ENCODE data around the gene KHDC1. TPM values are rescaled to one million over a fixed set of nuclear protein-coding genes. Genes with fewer than 3 reads are reported as not detected.
"Not testable (repeated sequence)": the region's sequence is repeated elsewhere in the genome, so short reads cannot be mapped to it uniquely, and the experiment has no call there.

Gene KHDC1
- total and polyA plus RNA-seq, 7 donors: 0.05 to 2.2 (median 0.57) TPM; not detected in 1

DNA sequence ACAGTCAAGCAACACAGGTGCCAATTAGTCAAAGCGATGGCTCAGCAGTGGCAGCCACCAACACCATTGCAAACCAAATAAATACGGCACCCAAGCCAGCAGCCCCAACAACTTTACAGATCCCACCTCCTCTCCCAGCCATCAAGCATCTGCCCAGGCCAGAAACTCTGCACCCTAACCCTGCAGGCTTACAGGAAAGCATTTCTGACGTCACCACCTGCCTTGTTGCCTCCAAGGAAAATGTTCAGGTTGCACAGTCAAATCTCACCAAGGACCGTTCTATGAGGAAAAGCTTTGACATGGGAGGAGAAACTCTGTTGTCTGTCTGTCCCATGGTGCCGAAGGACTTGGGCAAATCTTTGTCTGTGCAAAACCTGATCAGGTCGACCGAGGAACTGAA, 68.3 kb downstream of the KHDC1 start:
- intact Hi-C loops (cut with DNase I): no loop called here
- ATAC-seq (no peak), DNase-seq (no peak)
- H3K4me1 ChIP-seq: peaks cover 1% of the 10 kb centered on the region
- no peaks in the 10 kb centered on the region for H3K27me3 ChIP-seq (ENCODE audit: insufficient read depth in 3 of 3, low read length in 2 of 3)
- H3K27ac ChIP-seq: no peak overlapping the region
- WGBS, 3 donors: 93 to 96% (median 94%) methylated on average over 7 of the region's 7 CpGs
- TF ChIP-seq, protein P1, sequence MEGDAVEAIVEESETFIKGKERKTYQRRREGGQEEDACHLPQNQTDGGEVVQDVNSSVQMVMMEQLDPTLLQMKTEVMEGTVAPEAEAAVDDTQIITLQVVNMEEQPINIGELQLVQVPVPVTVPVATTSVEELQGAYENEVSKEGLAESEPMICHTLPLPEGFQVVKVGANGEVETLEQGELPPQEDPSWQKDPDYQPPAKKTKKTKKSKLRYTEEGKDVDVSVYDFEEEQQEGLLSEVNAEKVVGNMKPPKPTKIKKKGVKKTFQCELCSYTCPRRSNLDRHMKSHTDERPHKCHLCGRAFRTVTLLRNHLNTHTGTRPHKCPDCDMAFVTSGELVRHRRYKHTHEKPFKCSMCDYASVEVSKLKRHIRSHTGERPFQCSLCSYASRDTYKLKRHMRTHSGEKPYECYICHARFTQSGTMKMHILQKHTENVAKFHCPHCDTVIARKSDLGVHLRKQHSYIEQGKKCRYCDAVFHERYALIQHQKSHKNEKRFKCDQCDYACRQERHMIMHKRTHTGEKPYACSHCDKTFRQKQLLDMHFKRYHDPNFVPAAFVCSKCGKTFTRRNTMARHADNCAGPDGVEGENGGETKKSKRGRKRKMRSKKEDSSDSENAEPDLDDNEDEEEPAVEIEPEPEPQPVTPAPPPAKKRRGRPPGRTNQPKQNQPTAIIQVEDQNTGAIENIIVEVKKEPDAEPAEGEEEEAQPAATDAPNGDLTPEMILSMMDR (IDR thresholded peaks at IDR 0.05): no peak
- no peak overlapping the region for H3K4me3 ChIP-seq
- H3K9me3 ChIP-seq: no peaks in the 10 kb centered on the region
- peaks cover 0 to 50% of the 10 kb centered on the region in 2 donors for H3K36me3 ChIP-seq (ENCODE audit: insufficient read depth in 1 of 2, low read depth in 1 of 2)

- intact Hi-C loops (cut with DNase I); ATAC-seq; H3K9me3 ChIP-seq; H3K4me3 ChIP-seq; DNase-seq; H3K4me1 ChIP-seq; H3K27me3 ChIP-seq (ENCODE audit: insufficient read depth in 3 of 3, low read length in 2 of 3); H3K27ac ChIP-seq: not testable (repeated sequence)
- WGBS, 3 donors: 93 to 96% (median 95%) methylated on average over 4 of the region's 4 CpGs
- peaks cover 0 to 55% of the 10 kb centered on the region in 2 donors for H3K36me3 ChIP-seq (ENCODE audit: insufficient read depth in 1 of 2, low read depth in 1 of 2)
These were observed 69.7 kb downstream of the KHDC1 start for GRCh38 chr6:73193302-73193701.

Other genes starting within 250 kb of the KHDC1 start
- gene KHDC1L, start 37.7 kb downstream of the KHDC1 start, total RNA-seq: not detected
- not detected for gene KHDC1L, start 37.7 kb downstream of the KHDC1 start, polyA plus RNA-seq
- gene DPPA5, start 91.1 kb upstream of the KHDC1 start, total RNA-seq: not detected
- gene DPPA5, start 91.1 kb upstream of the KHDC1 start, polyA plus RNA-seq: not detected
- gene KHDC3L, start 99.5 kb upstream of the KHDC1 start, total RNA-seq: not detected
- gene KHDC3L, start 99.5 kb upstream of the KHDC1 start, polyA plus RNA-seq: not detected
- gene OOEP, start 106.7 kb upstream of the KHDC1 start, total RNA-seq: not detected
- under 1 TPM in 1 of 3 donors, not detected in 2; 0.15 TPM for gene OOEP, start 106.7 kb upstream of the KHDC1 start, polyA plus RNA-seq
- gene DDX43, start 131.6 kb upstream of the KHDC1 start, total RNA-seq: under 1 TPM in 2 of 4 donors, not detected in 2; 0.11 to 0.27 TPM
- gene DDX43, start 131.6 kb upstream of the KHDC1 start, polyA plus RNA-seq: under 1 TPM; 0.10 to 0.20 (median 0.12) TPM
- 1 to 10 TPM in 2 of 4 donors, under 1 TPM in 2; 0.44 to 1.1 (median 0.81) TPM for gene CGAS, start 189.1 kb upstream of the KHDC1 start, total RNA-seq
- under 1 TPM; 0.27 to 0.36 (median 0.30) TPM for gene CGAS, start 189.1 kb upstream of the KHDC1 start, polyA plus RNA-seq
- gene MTO1, start 198.5 kb upstream of the KHDC1 start, total RNA-seq: 10 to 100 TPM; 15.9 to 25.9 (median 18.3) TPM
- 10 to 100 TPM; 19.2 to 22.6 (median 20.2) TPM for gene MTO1, start 198.5 kb upstream of the KHDC1 start, polyA plus RNA-seq